HepG2 (cell line): Measurements from ENCODE around the gene FBXW12. TPM values are rescaled to one million over a fixed set of nuclear protein-coding genes. Genes with fewer than 3 reads are reported as not detected.

Source experiments
- ATAC-seq: fragments of 200-7000 bp; cut with Tn5 transposase; 3 replicates; pipeline ENCODE4 v1.9.1; 2020; ENCODE audit warnings: mild to moderate bottlenecking, moderate library complexity
- BruUV-seq: library from RNA; stranded (reverse); fragments of 400-500 nt; replicated peaks from 2 replicates; lab custom pipeline; 2021; lab: Mats Ljungman, UMichigan
- CTCF ChIA-PET: fragments of 300-600 bp; formaldehyde crosslinking; extraction: SDS; loops from one replicate; lab custom pipeline; 2021; ENCODE audit warnings: low total read pairs, inconsistent platforms, low intra/inter-chr PET ratio; lab: Yijun Ruan, JAX
- POLR2A ChIA-PET: fragments of 350-600 bp; sonication (Branson Sonifier 250); formaldehyde crosslinking; loops from one replicate; lab custom pipeline; 2020; ENCODE audit warnings: antibody characterized with exemption, inconsistent platforms; lab: Yijun Ruan, JAX
- DNase-seq: peaks from one replicate; pipeline ENCODE4 v3.0.0-alpha.2; 2015; ENCODE audit warnings: low spot score
- FAIRE-seq: peaks from 3 replicates; lab custom pipeline; 2011; peaks lifted over from hg19 to GRCh38; lab: Jason Lieb, UNC
- H2AFZ ChIP-seq: one replicate; pipeline ENCODE4 v1.6.1; 2011; ENCODE audit warnings: low read length, inconsistent platforms
- H3K27ac ChIP-seq: fragments of 300-600 bp; 3 replicates; pipeline ENCODE4 v1.8.0; 2011; ENCODE audit warnings: mixed run types, mild to moderate bottlenecking, mixed read lengths, low read length, inconsistent platforms; ENCODE audit not compliant: insufficient read depth; ENCODE audit errors: extremely low read length
- H3K27me3 ChIP-seq, 2 experiments: fragments of 200-600 bp in 1 of 2; 2 replicates in 1 of 2; 3 replicates in 1 of 2; pipeline versions ENCODE4 v1.6.0 to v1.8.0; 2011; ENCODE audit warnings: low read length in 2 of 2, mild to moderate bottlenecking in 2 of 2, moderate library complexity in 2 of 2, inconsistent platforms in 1 of 2; ENCODE audit not compliant: insufficient read depth in 2 of 2, control insufficient read depth in 1 of 2
- H3K36me3 ChIP-seq, 2 experiments: fragments of 200-600 bp in 1 of 2; replicated peaks in 1 of 2; 2 replicates in 1 of 2; 3 replicates in 1 of 2; pipeline versions ENCODE4 v1.5.1 to v1.8.0; 2011; ENCODE audit warnings: low read length in 2 of 2, inconsistent platforms in 1 of 2; ENCODE audit not compliant: insufficient read depth in 2 of 2, control insufficient read depth in 1 of 2
- H3K4me1 ChIP-seq: 2 replicates; pipeline ENCODE4 v1.5.1; 2012; ENCODE audit warnings: low read length, inconsistent platforms; ENCODE audit not compliant: insufficient read depth
- H3K4me2 ChIP-seq: 2 replicates; pipeline ENCODE4 v1.6.0; 2011; ENCODE audit warnings: low read depth, low read length, inconsistent platforms
- H3K4me3 ChIP-seq, 3 experiments: fragments of 200-600 bp in 1 of 3; sonication (generic), shearing (Covaris generic) in 1 of 3; replicated peaks in 1 of 3; 2 replicates each; pipeline ENCODE4 v1.5.1; 2011 to 2016; ENCODE audit warnings: low read length in 3 of 3, inconsistent platforms in 2 of 3, low read depth in 2 of 3, mild to moderate bottlenecking in 2 of 3, control low read depth in 1 of 3, mixed read lengths in 1 of 3; ENCODE audit not compliant: insufficient read depth in 1 of 3
- H3K79me2 ChIP-seq: one replicate; pipeline ENCODE4 v1.6.1; 2011; ENCODE audit warnings: low read length, inconsistent platforms; ENCODE audit not compliant: insufficient read depth
- H3K9ac ChIP-seq: 2 replicates; pipeline ENCODE4 v1.6.0; 2011; ENCODE audit warnings: mild to moderate bottlenecking, low read depth, low read length, inconsistent platforms; ENCODE audit not compliant: insufficient read depth
- H3K9me3 ChIP-seq: 2 replicates; pipeline ENCODE4 v1.5.1; 2012; ENCODE audit warnings: mild to moderate bottlenecking, low read length
- H4K20me1 ChIP-seq: 2 replicates; pipeline ENCODE4 v1.6.0; 2011; ENCODE audit warnings: inconsistent platforms, mild to moderate bottlenecking, low read length, moderate library complexity; ENCODE audit not compliant: insufficient read depth
- AGO2 ChIP-seq: fragments of 200-400 bp; formaldehyde crosslinking; optimal IDR thresholded peaks from 2 replicates; pipeline ENCODE3; 2017; ENCODE audit warnings: mild to moderate bottlenecking, low read depth, low read length, moderate library complexity
- ATM ChIP-seq: fragments of 450-650 bp; IDR thresholded peaks from 2 replicates; pipeline ENCODE4 v1.7.1; 2017; ENCODE audit warnings: mild to moderate bottlenecking, borderline replicate concordance
- HNF4A ChIP-seq: sonication (generic); formaldehyde crosslinking; IDR thresholded peaks from 2 replicates; pipeline ENCODE4 v1.4.0; 2020; ENCODE audit warnings: missing genetic modification reagents
- HNF4G ChIP-seq, 2 experiments: sonication (generic) in 1 of 2; formaldehyde crosslinking in 1 of 2; IDR thresholded peaks; 2 replicates each; pipeline versions ENCODE4 v1.4.0 to v1.6.1; 2011 to 2020; ENCODE audit warnings: borderline replicate concordance in 2 of 2, low read depth in 2 of 2, mild to moderate bottlenecking in 2 of 2, low read length in 1 of 2, missing genetic modification reagents in 1 of 2, moderate library complexity in 1 of 2
- NAIF1 ChIP-seq: sonication (generic); formaldehyde crosslinking; IDR thresholded peaks from 2 replicates; pipeline ENCODE4 v1.5.0; 2020; ENCODE audit warnings: mild to moderate bottlenecking, missing genetic modification reagents, borderline replicate concordance
- NCOR1 ChIP-seq: fragments of 200-600 bp; sonication (generic); IDR thresholded peaks from 2 replicates; pipeline ENCODE4 v1.7.0; 2017; ENCODE audit warnings: antibody characterized with exemption, low read length, borderline replicate concordance
- NR2F6 ChIP-seq, 2 experiments: IDR thresholded peaks; 2 replicates each; pipeline ENCODE4 v1.6.1; 2016; ENCODE audit warnings: antibody characterized with exemption in 1 of 2, mild to moderate bottlenecking in 1 of 2
- POLR2A ChIP-seq, 2 experiments: IDR thresholded peaks; 2 replicates each; pipeline ENCODE4 v1.6.1; 2011; ENCODE audit warnings: low read depth in 2 of 2, low read length in 2 of 2, mild to moderate bottlenecking in 1 of 2, moderate library complexity in 1 of 2; ENCODE audit not compliant: insufficient read depth in 1 of 2
- RAD21 ChIP-seq: fragments of 450-650 bp; formaldehyde crosslinking; IDR thresholded peaks from 2 replicates; pipeline ENCODE4 v1.5.0; 2020; ENCODE audit warnings: mild to moderate bottlenecking
- SALL1 ChIP-seq: sonication (generic); formaldehyde crosslinking; IDR thresholded peaks from 2 replicates; pipeline ENCODE4 v1.8.0; 2022; ENCODE audit warnings: mild to moderate bottlenecking, missing genetic modification reagents
- SIN3B ChIP-seq: fragments of 150-350 bp; IDR thresholded peaks from 2 replicates; pipeline ENCODE4 v1.6.1; 2014; ENCODE audit warnings: low read length
- SMARCE1 ChIP-seq: fragments of 450-650 bp; IDR thresholded peaks from 2 replicates; pipeline ENCODE4 v1.6.1; 2017; ENCODE audit warnings: borderline replicate concordance
- SMC3 ChIP-seq: IDR thresholded peaks from 2 replicates; pipeline ENCODE4 v1.6.1; 2011; ENCODE audit warnings: low read length, improper control_type of control experiment
- TOE1 ChIP-seq: sonication (generic); formaldehyde crosslinking; IDR thresholded peaks from 2 replicates; pipeline ENCODE4 v1.4.0; 2020; ENCODE audit warnings: mild to moderate bottlenecking, missing genetic modification reagents
- ZBTB21 ChIP-seq: sonication (generic); formaldehyde crosslinking; IDR thresholded peaks from 2 replicates; pipeline ENCODE4 v1.4.0; 2020; ENCODE audit warnings: missing genetic modification reagents
- ZFP82 ChIP-seq: sonication (generic); formaldehyde crosslinking; IDR thresholded peaks from 2 replicates; pipeline ENCODE4 v1.5.1; 2020; ENCODE audit warnings: mild to moderate bottlenecking, missing genetic modification reagents, borderline replicate concordance
- ZNF296 ChIP-seq: sonication (generic); formaldehyde crosslinking; conservative IDR thresholded peaks from 2 replicates; pipeline ENCODE4 v1.5.0; 2020; ENCODE audit warnings: mild to moderate bottlenecking, missing genetic modification reagents
- WGBS: methylation state at CpG from one replicate; pipeline ENCODE4 v1.1.6; 2017; ENCODE audit warnings: low lambda C conversion rate; 5-methylcytosine and 5-hydroxymethylcytosine counted together
- in situ Hi-C: cut with HindIII; loops from 2 replicates; pipeline ENCODE4 v1.10.0; 2017; ENCODE audit warnings: low pct_unique_long_range_greater_than_20kb; ENCODE audit not compliant: extremely low pct_ligation_motif_present
- intact Hi-C: fragments of 100-400 bp; cut with micrococcal nuclease; formaldehyde crosslinking; loops from one replicate; pipeline ENCODE4 v1.10.0; 2022; ENCODE audit not compliant: unreplicated experiment
- polyA plus RNA-seq, 8 experiments: library from polyadenylated mRNA; depleted of rRNA in 3 of 8; stranded (reverse) in 7 of 8; unstranded in 1 of 8; fragments of >200 nt; fragmentation: Illumina TruSeq in 4 of 8; extraction: Trizol in 4 of 8; gene quantifications; 2 replicates each; pipeline versions ENCODE4 v1.2.1 to v1.2.3, GENCODE V29; 2011 to 2016; ENCODE audit warnings: low read depth in 4 of 8, missing spikeins in 1 of 8, mixed read lengths in 1 of 8; ENCODE audit not compliant: insufficient read depth in 1 of 8
- total RNA-seq, 5 experiments: library from RNA; depleted of rRNA; stranded (reverse); fragments of >200 nt; fragmentation: Illumina TruSeq; extraction: Trizol; gene quantifications; 2 replicates each; pipeline ENCODE4 v1.2.3, GENCODE V29; 2016; ENCODE audit warnings: low read depth in 1 of 5
- TF ChIP-seq, protein P1 (sequence below): sonication (generic); formaldehyde crosslinking; IDR thresholded peaks from 2 replicates; pipeline ENCODE4 v1.4.0; 2020; ENCODE audit warnings: mild to moderate bottlenecking, missing genetic modification reagents

The FBXW12 gene
- total and polyA plus RNA-seq, 2 of the 13 experiments (the other 11 are each of a cell fraction or from before 2014, with no cell fraction given): not detected

DNA sequence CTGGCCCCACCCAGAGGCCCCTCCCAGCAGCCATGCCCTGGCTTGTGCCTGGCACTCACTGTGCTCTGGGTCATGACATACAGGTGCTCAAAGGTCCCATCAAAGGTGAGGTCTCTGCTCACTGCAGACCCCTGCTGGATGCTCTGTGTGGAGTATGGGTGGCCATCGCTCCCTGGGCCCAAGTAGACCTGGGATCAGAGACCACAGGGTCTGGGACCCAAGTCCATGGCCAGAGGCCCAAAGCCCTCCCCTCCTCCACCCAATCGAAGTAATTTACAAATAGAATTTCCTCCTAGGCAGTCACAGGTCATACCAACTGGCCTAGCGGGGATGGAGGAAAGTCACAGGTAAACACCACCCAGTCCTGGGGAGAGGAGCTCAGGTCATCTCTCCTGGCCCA lies 50.3 kb downstream of the FBXW12 start:
- intact Hi-C loops: no loop called here
- Histone ChIP-seq H2AFZ (no peak overlapping the region), H3K9ac (no peak overlapping the region), H4K20me1 (peaks cover 71% of the 10 kb centered on the region), H3K36me3 (peaks cover 58 to 83% of the 10 kb centered on the region in 2 experiments), H3K27ac (no peak overlapping the region), H3K79me2 (peaks cover 58% of the 10 kb centered on the region), H3K4me1 (peaks cover 54% of the 10 kb centered on the region), H3K9me3 (no peaks in the 10 kb centered on the region), H3K4me3 (no peak overlapping the region), H3K4me2 (no peak overlapping the region), H3K27me3 (no peaks in the 10 kb centered on the region)
- in situ Hi-C loops: no loop called here
- FAIRE-seq (no peak), ATAC-seq (peak; percentile 39), DNase-seq (no peak)
- WGBS: 81% methylated on average over 3 of the region's 3 CpGs
- no TSS peak for BruUV-seq
- CTCF ChIA-PET: interaction anchor here (2.0 kb wide), 1 partner anchor 14 kb away, joined by 16 read pairs; no protein-coding TSS in a partner anchor
- POLR2A ChIA-PET: interaction anchor here (1.4 to 11.1 kb wide), 5 partner anchors 8 to 21 kb away, joined by 5 to 130 read pairs (median 10); partner anchors contain the start of genes CCDC51, PLXNB1 and TMA7
- TF ChIP-seq SMC3 (0 out of 2 replicates have a peak, but pooled peaks have one; percentile 0), SALL1 (CRISPR knock-in tag) (peak; percentile 18; the same call in 1 of the 2 replicates), ATM (no peak), ZFP82 (no peak), NCOR1 (peak; percentile 77), HNF4A (CRISPR knock-in tag) (peak; percentile 71), TOE1 (CRISPR knock-in tag) (no peak), NAIF1 (no peak), HNF4G (IDR thresholded peaks at IDR 0.05; ENCODE audit: borderline replicate concordance, low read depth, low read length) (peak; percentile 65), HNF4G (CRISPR knock-in tag; IDR thresholded peaks at IDR 0.05; ENCODE audit: borderline replicate concordance, low read depth) (no peak), AGO2 (peak; percentile 15), SMARCE1 (no peak), SIN3B (no peak), RAD21 (CRISPR knock-in tag) (0 out of 2 replicates have a peak, but pooled peaks have one; percentile 26), ZNF296 (no peak), POLR2A (IDR thresholded peaks at IDR 0.05; ENCODE audit: insufficient read depth in 1 of 2, low read depth in 2 of 2, low read length in 2 of 2) (peak in 1 of 2 experiments; percentile 29; a peak in 1 of 4 replicates), NR2F6 (IDR thresholded peaks at IDR 0.05) (no peak), NR2F6 (CRISPR knock-in tag; IDR thresholded peaks at IDR 0.05) (0 out of 2 replicates have a peak, but pooled peaks have one; percentile 14), ZBTB21 (no peak)
- TF ChIP-seq, protein P1, sequence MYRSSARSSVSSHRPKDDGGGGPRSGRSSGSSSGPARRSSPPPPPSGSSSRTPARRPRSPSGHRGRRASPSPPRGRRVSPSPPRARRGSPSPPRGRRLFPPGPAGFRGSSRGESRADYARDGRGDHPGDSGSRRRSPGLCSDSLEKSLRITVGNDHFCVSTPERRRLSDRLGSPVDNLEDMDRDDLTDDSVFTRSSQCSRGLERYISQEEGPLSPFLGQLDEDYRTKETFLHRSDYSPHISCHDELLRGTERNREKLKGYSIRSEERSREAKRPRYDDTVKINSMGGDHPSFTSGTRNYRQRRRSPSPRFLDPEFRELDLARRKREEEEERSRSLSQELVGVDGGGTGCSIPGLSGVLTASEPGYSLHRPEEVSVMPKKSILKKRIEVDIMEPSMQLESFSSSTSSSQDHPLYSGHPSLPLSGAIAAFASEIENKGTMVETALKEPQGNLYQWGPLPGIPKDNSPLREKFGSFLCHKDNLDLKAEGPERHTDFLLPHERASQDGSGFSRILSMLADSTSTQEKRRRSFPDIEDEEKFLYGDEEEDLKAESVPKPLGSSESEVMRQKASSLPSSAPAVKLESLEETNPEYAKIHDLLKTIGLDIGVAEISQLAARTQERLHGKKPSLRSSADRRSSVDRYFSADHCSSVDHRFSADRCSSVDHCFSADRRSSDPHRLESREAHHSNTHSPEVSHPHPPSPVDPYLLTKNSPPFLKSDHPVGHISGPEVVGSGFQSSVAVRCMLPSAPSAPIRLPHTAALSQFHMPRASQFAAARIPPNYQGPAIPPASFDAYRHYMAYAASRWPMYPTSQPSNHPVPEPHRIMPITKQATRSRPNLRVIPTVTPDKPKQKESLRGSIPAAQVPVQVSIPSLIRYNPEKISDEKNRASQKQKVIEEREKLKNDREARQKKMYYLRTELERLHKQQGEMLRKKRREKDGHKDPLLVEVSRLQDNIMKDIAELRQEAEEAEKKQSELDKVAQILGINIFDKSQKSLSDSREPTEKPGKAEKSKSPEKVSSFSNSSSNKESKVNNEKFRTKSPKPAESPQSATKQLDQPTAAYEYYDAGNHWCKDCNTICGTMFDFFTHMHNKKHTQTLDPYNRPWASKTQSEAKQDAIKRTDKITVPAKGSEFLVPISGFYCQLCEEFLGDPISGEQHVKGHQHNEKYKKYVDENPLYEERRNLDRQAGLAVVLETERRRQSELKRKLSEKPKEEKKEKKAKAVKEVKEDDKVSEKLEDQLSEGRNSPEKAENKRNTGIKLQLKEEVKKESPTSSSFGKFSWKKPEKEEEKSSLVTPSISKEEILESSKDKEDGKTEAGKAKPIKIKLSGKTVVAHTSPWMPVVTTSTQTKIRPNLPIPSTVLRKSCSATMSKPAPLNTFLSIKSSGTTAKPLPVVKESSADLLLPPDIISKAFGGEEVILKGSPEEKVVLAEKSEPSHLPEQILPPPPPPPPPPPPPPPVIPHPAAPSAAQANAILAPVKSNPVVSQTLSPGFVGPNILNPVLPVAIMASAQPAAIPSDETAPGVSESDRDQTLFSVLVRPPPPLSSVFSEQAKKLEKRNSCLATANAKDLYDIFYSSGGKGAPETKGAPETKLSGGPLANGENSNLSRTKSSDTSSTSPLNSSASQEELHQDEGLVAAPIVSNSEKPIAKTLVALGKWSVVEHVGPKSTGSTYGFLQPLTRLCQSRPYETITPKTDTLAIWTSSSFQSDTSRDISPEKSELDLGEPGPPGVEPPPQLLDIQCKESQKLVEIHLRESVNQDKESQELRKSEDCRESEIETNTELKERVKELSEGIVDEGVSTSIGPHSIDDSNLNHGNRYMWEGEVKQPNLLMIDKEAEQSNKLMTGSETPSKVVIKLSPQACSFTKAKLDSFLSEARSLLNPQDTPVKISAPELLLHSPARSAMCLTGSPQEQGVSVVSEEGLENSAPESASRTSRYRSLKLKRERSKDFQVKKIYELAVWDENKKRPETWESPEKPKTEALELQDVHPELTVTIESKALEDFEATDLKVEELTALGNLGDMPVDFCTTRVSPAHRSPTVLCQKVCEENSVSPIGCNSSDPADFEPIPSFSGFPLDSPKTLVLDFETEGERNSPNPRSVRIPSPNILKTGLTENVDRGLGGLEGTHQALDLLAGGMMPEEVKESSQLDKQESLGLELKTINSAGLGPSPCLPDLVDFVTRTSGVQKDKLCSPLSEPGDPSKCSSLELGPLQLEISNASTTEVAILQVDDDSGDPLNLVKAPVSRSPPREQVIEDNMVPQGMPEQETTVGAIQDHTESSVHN (CRISPR knock-in tag): no peak
